NCI-H146 (cell line): ENCODE measurements around the gene REEP1.
"Not testable (repeated sequence)": the region's sequence is repeated elsewhere in the genome, so short reads cannot be mapped to it uniquely, and the experiment has no call there.

Experiments
- DNase-seq: peaks from one replicate; lab custom pipeline; 2025; lab: John Stamatoyannopoulos, UW

REEP1 gene

DNA sequence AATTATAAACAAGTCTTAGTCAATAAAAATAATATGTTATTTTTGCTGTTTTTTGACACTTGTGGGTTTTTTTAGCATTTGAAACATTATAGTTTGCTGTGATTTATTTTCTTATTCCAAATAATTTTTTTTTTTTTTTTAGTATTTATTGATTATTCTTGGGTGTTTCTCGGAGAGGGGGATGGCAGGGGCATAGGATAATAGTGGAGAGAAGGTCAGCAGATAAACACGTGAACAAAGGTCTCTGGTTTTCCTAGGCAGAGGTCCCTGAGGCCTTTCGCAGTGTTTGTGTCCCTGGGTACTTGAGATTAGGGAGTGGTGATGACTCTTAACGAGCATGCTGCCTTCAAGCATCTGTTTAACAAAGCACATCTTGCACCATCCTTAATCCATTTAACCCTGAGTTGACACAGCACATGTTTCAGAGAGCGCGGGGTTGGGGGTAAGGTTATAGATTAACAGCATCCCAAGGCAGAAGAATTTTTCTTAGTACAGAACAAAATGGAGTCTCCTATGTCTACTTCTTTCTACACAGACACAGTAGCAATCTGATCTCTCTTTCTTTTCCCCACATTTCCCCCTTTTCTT lies 8.5 kb upstream of the REEP1 start:
- not testable (repeated sequence) for DNase-seq

DNA sequence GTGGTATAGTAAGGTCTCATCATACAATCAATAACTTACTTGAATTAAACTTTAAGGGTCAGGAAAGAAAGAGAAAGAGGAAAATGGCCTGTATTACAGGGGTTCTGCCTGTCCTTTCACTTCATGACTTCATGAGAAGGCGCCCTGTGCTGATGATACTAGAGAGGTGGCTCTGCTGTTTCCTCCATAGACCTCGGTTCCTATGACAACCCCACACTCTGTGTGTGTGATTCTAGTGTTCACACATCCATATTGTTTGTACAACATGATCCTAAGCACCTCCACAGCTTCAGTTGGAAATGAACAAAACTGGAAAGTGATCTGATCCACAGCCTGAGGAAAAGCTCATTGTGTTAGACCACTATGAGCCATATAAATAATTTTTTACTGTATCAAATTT lies 7.0 kb upstream of the REEP1 start:
- peak; percentile 43 for DNase-seq

DNA sequence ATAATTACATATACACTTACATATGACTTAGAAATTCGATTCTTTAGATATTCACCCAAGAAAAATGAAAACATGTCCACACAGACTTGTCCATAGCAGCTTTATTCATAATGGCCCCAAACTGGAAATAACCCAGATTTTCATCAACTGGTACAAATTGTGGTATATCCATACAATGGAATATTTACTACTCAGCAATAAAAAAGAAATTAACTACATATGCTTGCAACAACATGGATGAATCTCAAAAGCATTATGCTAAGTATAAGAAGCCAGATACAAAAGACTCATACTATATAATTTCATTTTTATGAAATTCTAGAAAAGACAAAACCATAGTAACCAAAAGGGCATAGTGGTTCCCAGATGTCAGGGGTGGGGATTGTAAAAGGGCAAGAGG lies 5.1 kb upstream of the REEP1 start:
- no peak for DNase-seq

DNA sequence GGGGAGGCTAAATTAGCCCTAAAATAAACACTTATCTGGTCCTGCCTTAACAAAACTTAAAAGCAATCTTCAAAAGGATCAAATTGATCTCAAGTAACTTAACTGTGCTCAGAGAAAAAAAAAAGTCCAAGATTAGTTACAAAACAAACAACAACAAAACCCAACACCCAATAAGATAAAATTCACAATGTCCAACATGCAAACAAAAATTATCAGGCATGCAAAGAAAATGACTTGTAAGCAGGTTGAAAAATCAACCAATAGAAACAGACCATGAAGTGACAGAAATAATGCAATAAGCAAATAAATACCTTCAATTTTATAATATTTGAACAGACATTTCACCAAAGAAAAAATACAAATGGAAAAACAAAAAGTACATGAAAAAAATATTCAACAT lies 4.0 kb upstream of the REEP1 start:
- no peak for DNase-seq

DNA sequence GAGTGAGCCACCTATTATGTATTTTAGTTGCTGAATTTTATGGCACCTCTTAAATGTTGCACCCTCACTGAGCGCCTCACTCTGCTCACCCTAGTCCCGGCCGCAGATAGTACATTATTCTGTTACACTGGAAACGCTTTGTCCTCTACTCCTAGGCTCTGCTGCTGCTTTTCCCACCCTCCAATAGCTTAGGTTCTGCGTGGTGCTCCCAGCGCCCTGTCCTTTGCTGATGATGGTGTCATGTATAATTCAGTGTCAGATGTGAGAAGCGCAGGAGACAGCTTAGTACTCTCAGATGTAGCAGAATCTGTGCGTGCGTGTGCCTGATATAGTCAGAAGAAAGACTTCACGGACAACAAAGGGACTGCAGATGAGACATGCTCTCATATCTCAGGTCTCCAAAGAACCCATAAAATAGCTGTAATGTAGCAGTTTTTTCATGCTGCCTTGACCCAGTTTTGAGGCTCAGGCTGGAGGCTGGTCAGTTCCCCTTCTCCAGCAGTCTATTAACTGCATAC lies 1.4 kb upstream of the REEP1 start:
- no peak for DNase-seq

DNA sequence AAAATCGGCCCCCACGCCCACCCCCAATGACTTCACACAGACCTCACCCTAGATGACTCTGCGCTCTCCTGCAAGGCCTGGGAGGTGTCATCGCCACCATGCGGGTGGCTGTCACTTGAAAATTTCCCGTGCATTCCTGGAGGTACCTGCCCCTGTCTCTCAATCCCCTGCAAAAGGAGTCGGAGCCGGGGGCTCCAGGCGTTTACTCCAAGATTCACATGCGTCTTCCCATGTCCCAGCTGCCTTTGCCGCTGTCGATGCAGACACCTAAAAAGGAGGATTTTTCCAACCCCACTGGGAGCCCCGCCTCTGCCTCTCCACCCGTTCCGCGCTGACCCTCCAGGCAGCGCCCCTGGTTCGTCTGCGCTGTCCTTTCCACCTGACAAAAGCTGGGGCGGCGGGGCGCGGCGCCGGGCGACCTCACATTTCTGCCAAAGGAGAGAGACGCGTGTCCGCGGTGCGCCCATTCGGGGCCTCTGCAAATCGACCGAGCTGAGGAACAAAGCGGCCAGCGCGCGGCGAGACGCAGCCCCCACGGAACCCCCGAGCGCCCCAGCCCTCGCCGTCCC lies 667 bp downstream of the REEP1 start:
- DNase-seq = peak; percentile 45

DNA sequence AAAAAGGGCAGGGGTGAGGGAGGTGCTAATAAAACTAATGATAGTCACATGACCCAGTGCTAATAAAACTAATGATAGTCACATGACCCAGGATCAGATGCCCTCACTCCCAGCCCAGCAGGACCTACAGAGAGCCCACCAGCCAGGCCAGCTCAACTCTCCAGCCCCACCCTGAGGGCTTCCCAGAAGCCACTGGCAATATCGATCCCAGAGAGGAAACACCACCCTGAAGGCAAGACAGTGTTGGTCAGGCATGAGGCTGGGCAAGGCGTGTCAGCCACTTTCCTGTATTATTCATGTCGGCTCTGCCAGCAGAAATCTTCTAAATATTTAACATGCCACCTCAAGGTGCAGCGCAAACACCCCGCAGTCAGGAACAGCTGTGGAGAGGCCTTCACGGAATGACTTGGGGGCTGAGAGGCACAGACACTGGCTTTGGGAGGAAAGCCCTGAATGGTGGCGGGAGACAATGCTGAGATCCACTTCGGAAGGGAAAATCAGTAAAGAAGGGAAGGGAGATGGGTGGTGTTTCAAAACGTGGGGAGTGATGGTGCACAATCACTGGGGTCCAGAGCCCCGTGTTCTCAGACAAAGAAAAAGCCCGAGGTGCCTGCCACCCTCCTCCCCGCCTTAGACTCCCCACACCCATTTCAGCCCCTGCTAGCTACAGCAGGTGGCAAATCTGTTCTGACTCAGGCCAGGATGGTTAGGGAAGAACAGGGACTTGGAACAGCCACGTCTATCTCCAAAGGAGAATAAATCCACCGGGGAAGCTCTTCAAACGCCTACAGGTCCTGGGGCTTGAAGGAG lies 1.4 kb downstream of the REEP1 start:
- DNase-seq = peak; percentile 47

DNA sequence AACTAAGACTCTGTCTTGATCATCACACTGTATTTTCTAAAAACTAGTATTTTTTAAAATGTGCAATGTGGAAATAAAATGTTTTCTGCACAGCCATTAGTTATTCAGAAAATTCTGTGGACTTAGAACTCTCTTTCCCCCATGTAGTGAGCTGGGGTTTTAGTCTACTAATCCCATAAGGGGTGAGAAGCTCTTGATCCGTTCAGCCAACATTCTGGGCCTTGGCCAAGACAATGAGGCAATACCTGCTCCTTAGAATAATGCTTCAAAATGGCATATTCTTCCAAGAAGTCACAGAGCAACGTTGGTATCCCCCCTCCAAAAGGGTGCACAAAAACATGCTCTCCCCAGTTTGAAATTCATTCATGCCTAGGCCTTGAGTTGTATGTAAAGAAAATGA lies 4.0 kb downstream of the REEP1 start:
- DNase-seq = no peak

DNA sequence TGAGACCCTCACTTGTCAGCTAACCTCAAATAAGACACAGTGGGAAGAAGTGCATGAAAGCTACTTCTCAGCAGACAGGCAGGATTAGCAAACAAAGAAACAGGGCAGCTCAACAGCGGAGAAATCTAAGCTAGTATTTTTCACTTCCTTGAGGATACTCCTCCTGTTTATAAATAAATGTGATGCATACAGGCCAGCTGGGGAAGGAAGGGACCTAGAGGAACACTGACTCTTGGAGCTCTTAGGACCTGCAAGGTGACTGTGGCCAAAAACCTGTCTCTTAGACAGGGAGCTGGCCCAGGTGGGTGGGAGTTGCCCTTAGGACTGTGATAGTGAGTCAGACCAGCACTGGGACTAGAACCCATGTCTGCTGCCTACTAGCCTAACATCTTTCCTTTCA lies 4.8 kb downstream of the REEP1 start:
- no peak for DNase-seq

DNA sequence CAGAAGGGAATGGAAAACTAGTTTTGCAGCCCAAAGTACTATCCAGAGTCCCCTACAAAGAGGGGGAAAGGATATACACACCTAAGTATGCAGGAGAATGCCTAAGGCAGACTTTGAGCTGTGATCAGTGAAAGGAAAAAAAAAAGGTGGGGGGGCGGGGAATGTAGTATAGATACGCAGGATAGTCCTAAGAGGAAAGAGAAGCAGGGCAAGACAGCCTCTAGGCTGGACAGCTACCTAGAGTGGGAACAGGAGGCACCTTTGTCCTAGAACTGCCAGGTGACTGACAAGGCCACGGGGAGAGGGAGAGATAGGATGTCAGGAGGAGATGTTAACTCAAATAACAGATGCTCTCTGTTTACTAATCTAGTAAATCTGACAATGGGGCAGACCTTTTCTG lies 6.0 kb downstream of the REEP1 start:
- DNase-seq = peak; percentile 29

DNA sequence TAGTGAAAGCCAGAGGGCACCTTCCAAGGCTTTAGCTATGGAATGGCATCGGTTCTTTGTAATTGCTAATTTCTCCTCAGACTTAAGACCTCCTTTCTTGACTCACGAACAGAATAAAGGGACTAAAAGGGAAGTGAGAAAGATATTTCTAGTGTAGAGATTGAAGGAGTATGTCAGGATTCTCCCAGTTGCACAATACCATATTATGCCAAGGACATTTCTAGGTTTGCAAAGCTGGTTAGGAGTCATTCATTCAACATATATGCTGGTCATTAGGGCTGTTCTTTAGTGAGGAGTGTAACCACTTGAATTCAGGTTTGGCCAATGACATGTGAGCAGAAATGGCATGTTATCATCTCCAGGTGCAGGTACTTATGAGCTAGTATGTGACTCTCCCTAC lies 7.4 kb downstream of the REEP1 start:
- DNase-seq = no peak

DNA sequence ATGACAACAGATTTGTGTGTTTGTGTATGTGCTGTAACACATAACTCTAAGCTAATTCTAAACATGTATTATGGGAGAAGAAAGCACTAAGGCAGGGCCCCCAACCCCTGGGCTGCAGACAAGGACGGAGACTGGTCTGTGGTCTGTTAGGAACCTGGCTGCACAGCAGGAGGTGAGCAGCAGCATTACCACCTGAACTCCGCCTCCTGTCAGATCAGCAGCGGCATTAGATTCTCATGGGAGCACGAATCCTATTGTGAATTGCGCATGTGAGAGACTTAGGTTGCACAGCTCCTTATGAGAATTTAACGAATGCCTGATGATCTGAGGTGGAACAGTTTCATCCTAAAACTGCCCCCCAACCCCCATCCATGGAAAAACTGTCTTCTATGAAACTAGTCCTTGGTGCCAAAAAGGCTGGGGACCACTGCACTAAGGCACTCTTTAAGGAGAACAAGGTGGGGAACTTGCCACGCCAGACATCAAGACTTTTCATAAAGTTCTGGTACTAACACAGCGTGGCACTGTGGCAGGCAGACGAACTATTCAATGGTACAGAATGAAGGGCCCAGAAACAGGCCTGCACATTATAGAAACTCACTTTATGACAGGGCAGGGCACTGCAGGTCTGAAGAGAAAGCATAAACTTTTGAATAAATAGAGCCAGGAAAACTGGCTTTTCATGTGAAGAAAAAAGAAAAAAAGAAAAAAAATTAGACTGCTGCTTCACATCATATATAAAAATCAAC lies 14.0 kb downstream of the REEP1 start:
- no peak for DNase-seq

DNA sequence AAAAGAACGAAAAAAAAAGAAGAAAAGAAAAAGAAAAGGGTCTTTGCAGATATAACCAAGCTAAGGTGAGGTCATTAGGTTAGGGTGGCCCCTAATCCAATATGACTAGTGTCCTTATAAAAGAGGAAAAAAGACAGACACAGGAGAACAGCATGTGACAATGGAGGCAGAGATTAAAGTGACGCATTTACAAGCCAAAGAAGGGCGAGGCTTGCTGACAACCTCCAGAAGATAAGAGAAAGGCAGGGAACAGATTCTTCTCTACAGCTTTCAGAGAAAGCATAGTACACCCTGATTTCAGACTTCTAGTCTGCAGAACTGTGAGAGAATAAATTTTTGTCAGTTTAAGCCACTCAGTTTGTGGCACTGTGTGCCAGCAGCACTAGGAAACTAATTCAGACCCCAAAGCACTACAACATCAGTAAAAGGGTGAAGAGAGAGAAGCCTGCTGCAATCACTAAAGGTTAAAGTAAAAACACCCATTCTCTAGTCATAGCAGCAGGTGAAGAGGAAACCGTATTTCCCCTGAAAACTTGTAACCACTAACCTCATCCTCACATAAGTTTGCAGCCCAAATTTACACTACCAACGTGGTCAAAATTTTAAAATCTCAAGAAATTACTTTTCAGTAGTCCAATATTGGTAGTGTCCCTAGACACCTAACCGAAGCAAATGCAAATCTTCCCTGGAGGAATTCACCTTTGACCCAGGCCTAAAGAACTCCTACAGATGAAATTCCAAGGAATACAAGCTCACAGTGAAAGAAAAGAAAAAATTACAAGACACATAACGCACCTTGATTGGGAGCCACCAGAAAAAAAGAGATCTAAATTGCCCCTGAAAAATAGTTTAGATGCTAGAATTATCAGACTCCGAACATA lies 17.5 kb downstream of the REEP1 start:
- DNase-seq = no peak

DNA sequence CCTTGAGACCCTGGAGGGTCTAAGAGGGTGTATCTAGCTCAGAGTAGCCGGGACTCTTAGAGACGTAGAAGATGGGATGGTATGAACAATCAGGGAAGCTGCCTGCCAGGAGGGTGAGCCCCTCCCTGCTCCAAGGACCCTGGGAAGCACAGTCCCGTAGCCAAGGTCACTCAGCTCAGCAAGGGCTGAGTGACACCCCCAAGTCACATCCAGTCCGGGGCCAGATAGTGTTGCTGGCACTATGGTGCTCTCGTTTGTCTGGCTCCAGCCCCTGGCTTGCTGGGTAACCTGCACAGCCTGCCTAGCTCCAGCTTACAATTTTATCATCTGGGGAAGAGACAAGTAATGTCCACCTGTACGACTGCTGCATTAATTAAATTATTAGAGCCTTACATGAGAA lies 22.3 kb downstream of the REEP1 start:
- DNase-seq = no peak

DNA sequence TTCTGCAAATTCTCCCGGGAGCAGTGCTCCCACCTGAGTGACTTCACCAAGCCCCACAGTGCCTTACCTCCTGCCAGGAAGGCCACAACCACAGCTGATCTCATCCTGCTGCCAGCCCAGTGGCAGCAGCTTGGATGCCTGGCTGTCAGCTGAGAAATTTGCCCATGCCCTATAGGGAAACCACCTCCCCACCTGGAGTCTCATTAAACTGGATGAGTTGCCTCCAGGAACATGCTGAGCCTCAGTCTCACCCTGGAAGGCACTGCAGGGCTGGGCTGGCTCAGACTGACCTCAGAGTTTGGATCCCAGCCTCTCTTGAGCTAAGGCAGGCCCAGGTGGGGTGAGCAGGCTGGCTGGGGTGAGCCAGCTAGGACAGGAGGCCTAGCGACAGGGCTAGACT lies 23.3 kb downstream of the REEP1 start:
- no peak for DNase-seq

DNA sequence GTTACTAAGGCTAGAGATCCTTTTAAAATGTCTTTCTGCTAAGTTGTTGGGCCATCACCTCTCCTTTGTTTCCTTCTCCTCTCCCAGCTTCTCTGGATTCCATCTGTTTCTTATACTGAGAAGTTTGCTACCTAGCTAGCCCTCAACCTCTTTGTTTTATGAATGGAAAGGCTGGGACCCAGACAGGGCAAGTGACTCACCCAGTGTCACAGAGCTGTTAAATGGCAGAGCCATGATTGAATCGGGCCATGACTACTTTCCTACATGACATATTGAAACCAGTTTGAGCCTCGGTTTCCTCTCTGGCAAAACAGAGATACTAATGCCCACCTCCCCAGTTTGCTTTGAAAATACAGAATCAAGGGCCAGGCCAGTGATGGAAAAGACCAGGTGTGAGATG lies 24.1 kb downstream of the REEP1 start:
- DNase-seq = no peak

DNA sequence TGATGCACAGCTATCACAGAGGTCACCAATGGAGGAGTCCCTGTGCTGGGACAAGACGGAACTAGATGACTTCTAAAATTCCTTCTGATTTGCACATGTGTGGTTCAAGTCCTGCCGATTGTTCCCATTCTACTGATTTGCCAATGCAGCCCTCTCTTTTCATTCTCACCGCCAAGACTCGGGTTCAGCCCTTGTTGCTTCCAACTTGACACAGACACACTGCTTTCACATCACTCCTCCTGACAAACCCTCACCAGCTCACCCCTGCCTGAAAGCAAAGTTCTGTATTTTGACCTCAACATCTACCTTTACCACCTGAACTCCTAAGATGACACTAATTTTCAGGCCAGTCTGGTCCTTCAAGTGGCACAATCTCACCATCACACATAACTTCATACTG lies 25.5 kb downstream of the REEP1 start:
- no peak for DNase-seq

DNA sequence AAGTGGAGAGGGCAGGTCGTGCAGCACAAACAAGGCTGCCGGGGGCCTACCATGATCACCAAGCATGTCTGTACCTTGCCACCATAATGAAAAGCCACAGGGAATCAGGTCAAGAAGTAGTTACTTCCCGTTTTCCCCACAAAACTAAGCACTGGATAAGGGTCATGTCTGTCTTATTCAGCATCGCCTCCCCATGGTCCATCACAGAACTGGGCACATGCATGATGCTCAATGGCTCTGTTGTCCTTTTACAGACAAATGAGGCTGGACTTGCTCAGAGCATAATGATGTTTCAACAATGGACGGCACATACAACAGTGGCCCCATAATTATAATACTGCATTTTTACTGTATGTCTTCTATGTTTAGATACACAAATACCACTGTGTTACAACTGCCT lies 27.5 kb downstream of the REEP1 start:
- no peak for DNase-seq

DNA sequence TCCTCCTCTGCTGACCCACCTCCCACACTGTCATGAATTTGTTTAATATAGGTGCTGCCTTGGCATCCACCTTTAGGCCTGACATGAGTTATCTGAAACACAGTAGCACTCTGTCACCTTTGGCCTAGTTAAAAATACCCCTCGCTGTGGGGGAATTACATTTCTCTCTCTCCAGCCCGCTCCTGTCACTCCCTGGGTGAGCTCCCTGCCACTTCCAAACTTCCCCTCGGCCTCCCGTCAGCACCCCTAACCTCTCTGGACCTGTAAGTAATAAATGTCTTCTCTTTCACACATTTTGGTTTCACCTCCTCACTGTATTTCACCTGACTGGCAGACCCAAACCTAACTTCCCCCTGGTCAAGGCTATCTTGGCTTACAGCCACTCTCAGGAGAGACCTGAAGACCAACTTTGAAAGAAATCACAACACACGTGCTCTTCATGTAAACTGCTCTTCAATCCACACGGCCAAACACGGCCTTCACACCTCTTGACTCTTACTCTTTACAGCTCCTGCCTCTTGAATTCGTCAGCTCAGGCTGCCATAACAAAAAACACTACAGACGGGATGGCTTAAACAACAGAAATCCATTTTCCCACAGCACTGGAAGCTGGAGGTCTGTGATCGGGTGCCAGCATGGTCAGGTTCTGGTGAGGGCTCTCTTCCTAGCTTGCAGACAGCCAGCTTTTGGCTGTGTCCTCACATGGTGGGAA lies 28.3 kb downstream of the REEP1 start:
- no peak for DNase-seq

DNA sequence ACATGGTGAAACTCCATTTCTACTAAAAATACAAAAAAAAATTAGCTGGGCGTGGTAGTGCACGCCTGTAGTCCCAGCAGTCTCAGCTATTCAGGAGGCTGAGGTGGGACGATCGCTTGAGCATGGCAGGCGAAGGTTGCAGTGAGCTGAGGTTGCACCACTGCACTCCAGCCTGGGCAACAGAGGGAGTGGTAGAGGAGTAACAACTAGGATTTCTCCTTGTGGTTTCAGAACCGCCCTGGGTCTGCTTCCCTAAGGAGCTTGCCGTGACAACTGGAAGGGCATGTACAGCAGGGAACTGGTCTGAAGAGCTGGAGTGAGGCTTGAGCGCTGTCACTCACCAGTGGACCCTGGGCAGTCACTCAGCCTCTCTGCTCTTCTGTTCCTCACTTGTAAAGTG lies 29.1 kb downstream of the REEP1 start:
- DNase-seq = no peak

DNA sequence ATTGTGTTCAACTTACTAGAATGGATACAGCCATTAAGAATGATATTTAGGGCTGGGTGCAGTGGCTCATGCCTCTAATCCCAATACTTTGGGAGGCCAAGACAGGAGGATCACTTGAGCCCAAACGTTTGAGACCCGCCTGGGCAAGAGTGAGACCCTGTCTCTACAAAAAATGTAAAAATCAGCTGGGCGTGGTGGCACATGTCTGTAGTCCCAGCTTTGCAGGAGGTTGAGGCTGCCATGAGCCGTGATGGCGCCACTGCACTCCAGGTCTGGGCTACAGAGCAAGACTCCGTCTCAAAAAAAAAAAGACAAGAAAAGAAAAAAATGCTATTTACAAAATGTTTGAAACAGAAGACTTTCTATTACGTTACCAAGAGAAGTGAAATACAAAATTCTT lies 30.0 kb downstream of the REEP1 start:
- DNase-seq = no peak
